Fibroblast of mammary gland (primary cell): Measurements from ENCODE around the gene GPR108.

Source experiments
- DNase-seq: peaks from one replicate; pipeline ENCODE4 v3.0.0-alpha.2; 2010; ENCODE audit warnings: low read depth
- H3K4me3 ChIP-seq: 2 replicates; pipeline ENCODE4 v1.5.1; 2011; ENCODE audit warnings: low read depth, mild to moderate bottlenecking, low read length, moderate library complexity; ENCODE audit not compliant: control insufficient read depth
- TF ChIP-seq, protein P1 (sequence below): conservative IDR thresholded peaks from 2 replicates; pipeline ENCODE4 v1.5.1; 2011; ENCODE audit warnings: low read depth, low read length, inconsistent platforms; ENCODE audit not compliant: control insufficient read depth, insufficient read depth

GPR108 gene

DNA sequence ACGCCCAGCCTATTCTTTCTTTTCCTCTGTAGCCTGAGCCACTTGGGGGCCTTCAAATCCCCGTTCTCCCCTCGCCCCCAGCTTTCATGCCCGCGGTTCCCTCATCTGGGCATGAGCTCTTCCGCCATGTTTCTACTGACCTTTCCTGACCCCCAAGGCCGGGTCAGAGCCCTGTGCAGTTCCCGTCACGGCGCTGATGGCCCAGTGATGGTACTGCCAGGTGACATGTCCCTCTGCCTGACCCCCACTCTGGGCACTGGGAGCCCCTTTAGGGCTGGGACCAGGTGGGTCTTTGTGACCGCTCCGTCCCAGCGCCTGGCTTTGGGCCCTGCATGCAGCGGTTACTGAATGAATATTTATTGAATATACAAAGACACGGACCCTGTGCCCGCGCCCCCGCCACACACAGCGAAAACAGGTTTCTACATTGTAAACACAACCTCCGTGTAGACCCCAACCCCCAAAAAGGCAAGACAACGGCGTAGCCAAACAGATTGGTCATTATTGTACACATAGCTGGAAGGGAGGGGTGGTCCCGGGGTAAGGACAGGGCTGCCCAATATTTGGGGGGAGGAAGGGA is 7.7 kb downstream of the GPR108 start:
- TF ChIP-seq, protein P1, sequence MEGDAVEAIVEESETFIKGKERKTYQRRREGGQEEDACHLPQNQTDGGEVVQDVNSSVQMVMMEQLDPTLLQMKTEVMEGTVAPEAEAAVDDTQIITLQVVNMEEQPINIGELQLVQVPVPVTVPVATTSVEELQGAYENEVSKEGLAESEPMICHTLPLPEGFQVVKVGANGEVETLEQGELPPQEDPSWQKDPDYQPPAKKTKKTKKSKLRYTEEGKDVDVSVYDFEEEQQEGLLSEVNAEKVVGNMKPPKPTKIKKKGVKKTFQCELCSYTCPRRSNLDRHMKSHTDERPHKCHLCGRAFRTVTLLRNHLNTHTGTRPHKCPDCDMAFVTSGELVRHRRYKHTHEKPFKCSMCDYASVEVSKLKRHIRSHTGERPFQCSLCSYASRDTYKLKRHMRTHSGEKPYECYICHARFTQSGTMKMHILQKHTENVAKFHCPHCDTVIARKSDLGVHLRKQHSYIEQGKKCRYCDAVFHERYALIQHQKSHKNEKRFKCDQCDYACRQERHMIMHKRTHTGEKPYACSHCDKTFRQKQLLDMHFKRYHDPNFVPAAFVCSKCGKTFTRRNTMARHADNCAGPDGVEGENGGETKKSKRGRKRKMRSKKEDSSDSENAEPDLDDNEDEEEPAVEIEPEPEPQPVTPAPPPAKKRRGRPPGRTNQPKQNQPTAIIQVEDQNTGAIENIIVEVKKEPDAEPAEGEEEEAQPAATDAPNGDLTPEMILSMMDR, result no peak
- no peak overlapping the region for H3K4me3 ChIP-seq
- DNase-seq, result no peak

DNA sequence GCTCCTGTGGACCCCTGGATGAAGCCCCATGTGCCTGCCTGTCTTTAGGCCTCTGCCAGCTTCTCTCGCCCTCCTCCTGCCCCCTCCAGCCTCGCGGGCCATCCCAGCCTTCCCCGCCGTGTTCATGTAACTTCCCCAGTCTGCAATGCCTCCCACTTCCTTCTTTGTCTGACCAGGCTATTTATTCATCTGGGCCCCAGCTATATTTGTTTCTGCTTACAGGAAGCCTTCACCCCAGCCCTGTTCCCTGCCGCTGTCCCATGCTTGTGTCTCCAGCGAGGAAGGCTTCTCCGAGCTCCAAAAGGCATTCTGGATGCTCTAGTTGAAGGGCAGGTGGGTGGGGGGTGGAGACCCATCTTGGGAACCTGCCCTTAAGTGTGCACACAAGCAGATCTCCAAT is 9.0 kb downstream of the GPR108 start:
- TF ChIP-seq, protein P1, result no peak
- no peak overlapping the region for H3K4me3 ChIP-seq
- DNase-seq, result no peak

DNA sequence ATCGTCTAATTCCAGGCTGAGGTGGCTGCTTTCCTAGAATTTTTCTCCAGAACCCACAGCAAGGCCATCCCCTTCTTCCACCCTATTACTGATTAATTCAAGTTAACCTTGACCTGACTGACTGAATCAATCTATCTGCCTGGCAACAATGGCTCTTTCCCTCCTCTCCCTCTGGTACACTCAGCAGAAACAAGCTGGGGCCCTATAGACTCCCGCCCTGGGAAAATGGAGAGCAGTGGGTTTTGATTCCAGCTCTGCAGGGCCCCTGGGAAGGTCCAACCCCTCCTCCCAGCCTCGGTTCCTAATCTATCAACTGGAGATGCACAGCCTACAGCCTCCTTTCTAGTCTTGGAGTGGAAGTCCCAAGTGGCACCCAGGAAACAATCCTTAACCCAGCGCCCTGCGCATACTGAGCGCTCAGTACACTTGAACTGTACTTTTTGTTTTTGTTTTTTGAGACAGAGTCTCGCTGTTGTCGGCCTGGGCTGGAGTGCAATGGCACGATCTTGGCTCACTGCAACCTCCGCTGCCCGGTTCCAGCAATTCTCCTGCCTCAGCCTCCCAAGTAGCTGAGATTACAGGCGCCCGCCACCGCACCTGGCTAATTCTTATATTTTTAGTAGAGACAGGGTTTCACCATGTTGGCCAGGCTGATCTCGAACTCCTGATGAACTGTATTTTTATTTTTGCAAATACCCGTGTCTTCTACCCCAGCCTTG is 11.7 kb downstream of the GPR108 start:
- no peak for DNase-seq
- TF ChIP-seq, protein P1, result no peak
- no peak overlapping the region for H3K4me3 ChIP-seq

DNA sequence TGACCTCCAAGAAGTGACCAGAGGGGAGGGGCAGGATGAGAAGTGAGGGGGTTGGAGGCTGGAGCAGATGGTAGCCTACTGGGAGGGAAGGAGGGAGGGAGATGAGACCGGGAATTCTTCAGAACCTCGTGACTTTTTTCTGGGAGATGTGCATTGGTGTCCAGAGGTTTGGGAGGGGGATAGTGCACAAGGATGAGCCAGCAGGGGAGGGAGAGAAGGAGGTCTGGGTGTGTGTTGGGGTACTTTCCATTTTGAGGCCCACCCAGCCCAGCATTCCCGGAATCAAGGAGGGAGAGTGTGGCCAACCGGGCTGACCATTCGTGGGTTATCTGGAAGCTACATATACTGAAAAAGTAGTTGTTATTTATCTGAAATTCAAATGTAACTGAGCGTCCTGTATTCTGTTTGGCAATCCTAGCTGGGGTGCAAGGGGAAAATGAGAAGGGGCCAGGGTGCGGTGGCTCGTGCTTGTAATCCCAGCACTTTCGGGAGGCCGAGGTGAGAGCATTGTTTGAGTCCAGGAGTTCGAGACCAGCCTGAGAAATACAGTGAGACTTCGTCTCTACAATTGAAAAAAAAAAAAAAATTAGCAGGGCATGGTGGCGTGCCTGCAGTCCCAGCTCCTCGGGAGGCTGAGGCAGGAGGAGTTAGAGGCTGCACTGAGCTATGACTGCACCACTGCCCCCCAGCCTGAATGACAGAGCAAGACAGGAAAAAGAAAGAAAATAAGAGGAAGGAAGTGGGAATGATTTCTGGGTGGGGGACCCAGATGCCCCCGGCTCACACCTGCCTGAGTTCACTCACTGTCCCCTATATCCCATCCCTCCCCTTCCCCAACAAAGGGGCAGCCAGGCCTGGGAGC is 12.5 kb downstream of the GPR108 start:
- H3K4me3 ChIP-seq, result no peak overlapping the region
- TF ChIP-seq, protein P1, result no peak
- no peak for DNase-seq

DNA sequence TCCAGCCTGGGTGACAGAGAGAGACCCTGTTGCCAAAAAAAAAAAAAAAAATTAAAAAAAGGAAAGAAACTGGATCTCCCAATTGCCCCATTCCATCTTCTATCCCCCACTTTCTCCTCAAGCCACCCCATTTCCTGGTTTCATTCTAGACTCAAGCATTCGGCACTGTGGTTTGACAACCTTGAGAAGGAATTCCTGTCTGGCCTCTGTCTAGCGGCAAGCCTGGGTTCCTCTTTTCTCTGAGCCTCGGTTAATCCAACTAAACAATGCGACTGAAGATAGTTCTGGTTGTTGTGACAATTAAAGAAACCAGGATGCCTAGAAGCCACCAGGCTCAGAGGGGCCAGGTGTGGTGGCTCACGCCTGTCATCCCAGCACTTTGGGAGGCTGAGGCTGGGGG is 13.6 kb downstream of the GPR108 start:
- TF ChIP-seq, protein P1, result no peak
- no peak overlapping the region for H3K4me3 ChIP-seq
- DNase-seq, result no peak

DNA sequence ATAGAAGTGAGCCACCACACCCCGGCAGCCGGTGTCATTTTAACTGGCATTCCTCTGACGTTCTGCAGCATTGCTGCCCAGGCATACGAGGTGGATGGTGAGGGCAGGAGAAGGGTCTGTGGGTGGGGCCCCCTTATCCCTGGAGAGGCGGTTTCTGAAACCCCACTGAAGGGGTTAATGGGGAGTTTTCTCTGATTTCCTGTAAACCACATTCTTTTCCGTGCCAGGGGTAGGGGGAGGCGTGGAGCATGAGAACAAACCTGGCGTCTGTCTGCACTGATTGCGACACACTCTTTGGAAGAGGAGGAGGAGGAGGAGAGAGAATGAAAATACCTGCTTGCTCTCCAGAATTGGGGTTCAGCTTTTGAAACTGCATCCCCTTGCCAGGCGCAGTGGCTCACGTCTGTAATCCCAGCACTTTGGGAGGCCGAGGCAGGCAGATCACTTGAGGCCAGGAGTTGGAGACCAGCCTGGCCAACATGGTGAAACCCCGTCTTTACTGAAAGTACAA is 14.2 kb downstream of the GPR108 start:
- DNase-seq, result peak; percentile 48
- no peak overlapping the region for H3K4me3 ChIP-seq
- TF ChIP-seq, protein P1, result no peak
